Epithelial cell of esophagus (primary cell): ENCODE measurements around the gene CADM4.
"Not testable (repeated sequence)": the region's sequence is repeated elsewhere in the genome, so short reads cannot be mapped to it uniquely, and the experiment has no call there.

ENCODE experiments used
- DNase-seq: peaks from one replicate; pipeline ENCODE4 v3.0.0; 2010; ENCODE audit warnings: low read depth
- H3K4me3 ChIP-seq: 2 replicates; pipeline ENCODE4 v1.5.1; 2011; ENCODE audit warnings: mild to moderate bottlenecking, low read length, control low read depth
- TF ChIP-seq, protein P1 (sequence below): IDR thresholded peaks from 2 replicates; pipeline ENCODE4 v1.5.1; 2011; ENCODE audit warnings: low read depth, mild to moderate bottlenecking, low read length, control low read depth, inconsistent platforms; ENCODE audit not compliant: insufficient read depth; ENCODE audit errors: missing control alignments

CADM4 gene, protein sequence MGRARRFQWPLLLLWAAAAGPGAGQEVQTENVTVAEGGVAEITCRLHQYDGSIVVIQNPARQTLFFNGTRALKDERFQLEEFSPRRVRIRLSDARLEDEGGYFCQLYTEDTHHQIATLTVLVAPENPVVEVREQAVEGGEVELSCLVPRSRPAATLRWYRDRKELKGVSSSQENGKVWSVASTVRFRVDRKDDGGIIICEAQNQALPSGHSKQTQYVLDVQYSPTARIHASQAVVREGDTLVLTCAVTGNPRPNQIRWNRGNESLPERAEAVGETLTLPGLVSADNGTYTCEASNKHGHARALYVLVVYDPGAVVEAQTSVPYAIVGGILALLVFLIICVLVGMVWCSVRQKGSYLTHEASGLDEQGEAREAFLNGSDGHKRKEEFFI

DNA sequence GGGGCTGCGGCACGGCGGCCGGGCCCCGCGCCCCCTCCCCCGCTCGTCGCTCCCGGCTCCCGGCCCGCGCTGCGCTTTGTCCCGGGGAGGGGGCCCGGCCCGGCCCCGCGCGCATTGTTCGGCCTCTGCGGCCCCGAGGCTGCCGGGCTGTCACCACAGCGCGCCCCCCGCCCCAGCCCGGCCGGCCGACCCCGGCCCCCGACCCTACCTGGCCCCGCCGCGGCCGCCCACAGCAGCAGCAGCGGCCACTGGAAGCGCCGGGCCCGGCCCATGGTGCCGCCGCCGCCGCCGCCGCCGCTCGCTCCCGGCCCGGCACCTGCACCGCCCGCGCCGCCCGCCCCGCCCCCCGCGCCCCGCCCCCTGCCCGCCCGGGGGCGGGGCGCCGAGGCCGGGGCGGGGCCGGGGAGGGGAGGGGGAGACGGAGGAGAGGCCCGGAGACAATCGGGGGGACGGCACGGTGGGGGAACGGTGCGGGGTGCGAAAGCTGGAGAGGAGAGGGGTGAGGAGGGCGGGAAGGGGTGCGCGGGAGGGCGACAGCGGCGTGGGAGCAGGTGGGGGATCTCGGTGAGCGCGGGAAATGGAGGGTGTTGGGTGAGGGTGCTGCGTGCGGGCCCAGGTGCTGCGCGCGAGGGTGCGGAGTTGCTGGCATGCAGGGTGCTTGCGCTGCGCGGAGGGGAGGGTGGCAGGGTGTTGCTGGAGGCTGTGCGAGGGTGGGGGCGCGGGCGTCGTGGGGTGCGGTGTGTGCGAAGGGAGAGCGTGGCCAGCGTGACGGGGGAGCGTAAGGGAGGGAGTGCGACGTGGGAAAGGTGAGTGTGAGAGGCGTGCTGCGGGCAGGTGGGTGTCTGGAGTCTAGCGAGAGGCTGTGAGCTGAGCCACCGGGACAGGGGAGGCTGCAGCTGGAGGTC lies at the start of gene CADM4:
Gene CADM4 (minus strand): TSS at position 332 of the 905 bp plus-strand sequence. CDS start 60 bp downstream, at position 272.
- TF ChIP-seq, protein P1, sequence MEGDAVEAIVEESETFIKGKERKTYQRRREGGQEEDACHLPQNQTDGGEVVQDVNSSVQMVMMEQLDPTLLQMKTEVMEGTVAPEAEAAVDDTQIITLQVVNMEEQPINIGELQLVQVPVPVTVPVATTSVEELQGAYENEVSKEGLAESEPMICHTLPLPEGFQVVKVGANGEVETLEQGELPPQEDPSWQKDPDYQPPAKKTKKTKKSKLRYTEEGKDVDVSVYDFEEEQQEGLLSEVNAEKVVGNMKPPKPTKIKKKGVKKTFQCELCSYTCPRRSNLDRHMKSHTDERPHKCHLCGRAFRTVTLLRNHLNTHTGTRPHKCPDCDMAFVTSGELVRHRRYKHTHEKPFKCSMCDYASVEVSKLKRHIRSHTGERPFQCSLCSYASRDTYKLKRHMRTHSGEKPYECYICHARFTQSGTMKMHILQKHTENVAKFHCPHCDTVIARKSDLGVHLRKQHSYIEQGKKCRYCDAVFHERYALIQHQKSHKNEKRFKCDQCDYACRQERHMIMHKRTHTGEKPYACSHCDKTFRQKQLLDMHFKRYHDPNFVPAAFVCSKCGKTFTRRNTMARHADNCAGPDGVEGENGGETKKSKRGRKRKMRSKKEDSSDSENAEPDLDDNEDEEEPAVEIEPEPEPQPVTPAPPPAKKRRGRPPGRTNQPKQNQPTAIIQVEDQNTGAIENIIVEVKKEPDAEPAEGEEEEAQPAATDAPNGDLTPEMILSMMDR: no peak
- DNase-seq: no peak
- H3K4me3 ChIP-seq: peak within 1 kb of the TSS; percentile 63

DNA sequence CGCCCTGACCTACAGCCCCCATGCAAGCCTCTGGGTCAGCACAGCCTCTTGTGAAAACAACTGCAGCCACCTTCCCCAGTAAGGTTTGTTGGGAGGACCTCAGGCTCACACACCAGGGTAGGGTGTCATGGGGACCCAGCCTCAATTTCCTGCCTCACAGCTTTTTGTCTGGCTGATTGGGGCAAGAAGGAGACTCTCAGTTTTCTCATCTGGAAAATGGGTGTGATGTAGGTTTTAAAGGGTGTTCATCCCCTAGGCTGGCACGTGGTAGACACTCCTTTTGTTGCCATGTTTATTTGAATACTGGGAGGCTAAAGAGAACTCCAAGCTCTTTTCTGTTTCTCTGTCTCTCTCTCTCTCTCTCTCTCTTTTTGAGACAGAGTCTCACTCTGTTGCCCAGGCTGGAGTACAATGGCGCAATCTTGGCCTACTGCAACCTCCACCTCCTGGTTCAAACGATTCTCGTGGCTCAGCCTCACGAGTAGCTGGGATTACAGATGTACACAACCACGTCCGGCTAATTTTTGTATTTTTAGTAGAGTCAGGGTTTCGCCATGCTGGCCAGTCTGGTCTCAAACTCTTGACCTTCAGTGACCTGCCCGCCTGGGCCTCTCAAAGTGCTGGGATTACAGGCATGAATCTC lies 48.5 kb upstream of the CADM4 start:
- H3K4me3 ChIP-seq: no peak overlapping the region
- no peak for DNase-seq
- TF ChIP-seq, protein P1: no peak

DNA sequence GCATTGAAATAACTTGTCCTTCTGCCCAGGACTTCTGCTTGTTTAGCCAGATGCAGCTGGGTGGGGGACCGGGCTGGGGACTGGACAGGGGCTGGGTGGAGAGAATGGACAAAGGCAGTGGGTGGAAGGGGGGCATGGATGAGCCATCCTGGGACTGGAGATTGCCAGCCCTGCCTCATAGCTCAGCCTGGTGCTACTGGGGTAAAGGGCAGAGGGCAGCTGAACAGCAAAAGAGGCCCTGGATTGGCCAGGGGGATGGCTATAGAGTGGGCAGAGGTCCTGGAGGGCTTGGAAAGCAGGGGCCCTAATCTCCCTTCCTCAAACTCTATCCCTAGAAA lies 48.0 kb upstream of the CADM4 start:
- no peak overlapping the region for H3K4me3 ChIP-seq
- TF ChIP-seq, protein P1: no peak
- DNase-seq: no peak

DNA sequence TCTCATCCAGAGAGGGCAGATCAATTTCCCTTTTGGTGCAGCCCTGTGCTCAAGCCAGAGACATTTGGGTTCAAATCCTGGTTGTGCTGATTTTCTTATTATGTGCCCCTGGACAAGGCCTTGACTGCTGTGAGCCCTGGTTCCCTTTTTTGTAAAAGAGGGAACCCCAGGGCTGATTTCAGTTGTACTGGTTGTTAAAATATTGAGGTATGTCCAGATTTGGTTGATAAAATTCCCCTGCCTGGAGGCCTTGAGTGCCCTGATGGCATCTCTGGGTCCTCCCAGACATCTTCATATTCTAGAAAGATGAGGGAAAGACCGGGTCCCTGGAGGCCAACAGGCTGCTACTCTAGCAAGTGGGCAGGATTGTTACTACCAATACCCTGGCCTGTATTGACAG lies 44.7 kb upstream of the CADM4 start:
- H3K4me3 ChIP-seq: no peak overlapping the region
- no peak for DNase-seq
- TF ChIP-seq, protein P1: no peak

DNA sequence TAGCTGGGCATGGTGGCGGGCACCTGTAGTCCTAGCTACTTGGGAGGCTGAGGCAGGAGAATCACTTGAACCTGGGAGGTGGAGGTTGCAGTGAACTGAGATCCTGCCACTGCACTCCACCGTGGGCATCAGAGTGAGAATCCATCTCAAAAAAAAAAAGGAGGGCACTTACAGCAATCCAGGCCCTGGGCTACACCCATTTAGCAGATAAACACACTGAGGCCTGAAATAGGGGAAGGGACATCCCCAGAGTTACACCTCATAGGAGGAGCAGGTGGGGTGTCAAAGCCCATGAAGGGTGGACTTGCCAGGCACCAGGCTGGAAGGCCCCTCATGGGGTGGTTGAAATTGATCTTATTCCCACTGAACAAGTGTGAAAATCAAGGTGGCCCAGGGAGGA lies 44.3 kb upstream of the CADM4 start:
- H3K4me3 ChIP-seq: no peak overlapping the region
- DNase-seq: no peak
- TF ChIP-seq, protein P1: no peak

DNA sequence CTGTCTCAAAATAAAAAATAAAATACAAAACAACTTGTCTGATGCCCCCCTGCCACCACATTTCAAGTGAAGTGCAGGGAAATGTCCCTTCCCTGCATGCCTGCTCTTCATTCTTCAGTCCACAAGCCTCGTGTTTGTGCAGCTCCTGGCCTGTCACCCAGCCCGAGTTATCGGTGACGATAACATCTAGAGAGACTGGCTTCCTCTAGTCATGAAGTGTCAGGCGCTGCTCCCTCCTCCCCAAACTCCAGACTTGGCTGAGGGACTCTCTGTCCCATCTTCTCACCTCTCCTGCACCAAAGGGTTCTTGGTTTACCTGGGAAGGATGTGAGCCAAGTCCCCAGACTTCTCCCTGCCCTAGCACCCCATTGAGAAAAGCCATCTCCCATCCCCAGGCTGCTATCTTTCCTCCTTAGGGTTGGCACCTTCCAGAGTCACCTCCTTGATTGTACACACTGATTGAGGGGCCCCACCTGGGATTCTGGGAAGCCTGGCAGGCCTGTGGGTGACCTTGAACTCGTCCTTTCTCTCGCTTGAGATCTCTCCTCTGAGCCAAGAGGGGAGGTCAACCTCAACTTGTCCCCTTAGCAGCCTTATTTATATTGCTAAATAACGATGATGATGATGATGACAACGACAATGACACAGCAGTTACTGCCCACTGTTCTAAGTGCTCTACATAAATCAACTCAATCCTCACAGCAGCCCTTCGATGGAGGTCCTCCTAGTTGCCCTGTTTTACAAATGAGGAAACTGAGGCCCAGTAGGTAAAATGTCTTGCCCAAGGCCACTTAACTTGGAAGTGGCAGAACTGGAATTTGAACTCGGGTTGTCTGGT lies 43.4 kb upstream of the CADM4 start:
- H3K4me3 ChIP-seq: no peak overlapping the region
- DNase-seq: no peak
- TF ChIP-seq, protein P1: no peak

DNA sequence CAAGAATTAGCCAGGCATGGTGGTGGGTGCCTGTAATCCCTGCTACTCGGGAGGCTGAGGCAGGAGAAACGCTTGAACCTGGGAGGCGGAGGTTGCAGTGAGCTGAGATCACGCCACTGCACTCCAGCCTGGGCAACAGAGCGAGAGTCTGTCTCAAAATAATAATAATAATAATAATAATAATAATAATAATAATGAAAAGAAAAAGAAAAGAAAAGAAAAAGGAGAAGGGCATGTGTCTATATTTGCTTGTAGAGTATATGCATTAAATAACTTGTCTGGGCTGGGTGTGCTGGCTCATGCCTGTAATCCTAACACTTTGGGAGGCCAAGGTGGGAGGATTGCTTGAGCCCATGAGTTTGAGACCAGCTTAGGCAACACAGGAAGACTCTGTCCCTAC lies 42.6 kb upstream of the CADM4 start:
- DNase-seq, H3K4me3 ChIP-seq: not testable (repeated sequence)
